ENCODE results near the gene FUT6.
A peak's percentile ranks its signal among the peaks of the same experiment; 100 is the strongest.

Gene FUT6

GRCh38 chr19:5805462-5806132 lies 33.9 kb downstream of the FUT6 start:
- DNase-seq: peak in 4 of 58 donors; percentile 3 to 19 (median 11)

DNA sequence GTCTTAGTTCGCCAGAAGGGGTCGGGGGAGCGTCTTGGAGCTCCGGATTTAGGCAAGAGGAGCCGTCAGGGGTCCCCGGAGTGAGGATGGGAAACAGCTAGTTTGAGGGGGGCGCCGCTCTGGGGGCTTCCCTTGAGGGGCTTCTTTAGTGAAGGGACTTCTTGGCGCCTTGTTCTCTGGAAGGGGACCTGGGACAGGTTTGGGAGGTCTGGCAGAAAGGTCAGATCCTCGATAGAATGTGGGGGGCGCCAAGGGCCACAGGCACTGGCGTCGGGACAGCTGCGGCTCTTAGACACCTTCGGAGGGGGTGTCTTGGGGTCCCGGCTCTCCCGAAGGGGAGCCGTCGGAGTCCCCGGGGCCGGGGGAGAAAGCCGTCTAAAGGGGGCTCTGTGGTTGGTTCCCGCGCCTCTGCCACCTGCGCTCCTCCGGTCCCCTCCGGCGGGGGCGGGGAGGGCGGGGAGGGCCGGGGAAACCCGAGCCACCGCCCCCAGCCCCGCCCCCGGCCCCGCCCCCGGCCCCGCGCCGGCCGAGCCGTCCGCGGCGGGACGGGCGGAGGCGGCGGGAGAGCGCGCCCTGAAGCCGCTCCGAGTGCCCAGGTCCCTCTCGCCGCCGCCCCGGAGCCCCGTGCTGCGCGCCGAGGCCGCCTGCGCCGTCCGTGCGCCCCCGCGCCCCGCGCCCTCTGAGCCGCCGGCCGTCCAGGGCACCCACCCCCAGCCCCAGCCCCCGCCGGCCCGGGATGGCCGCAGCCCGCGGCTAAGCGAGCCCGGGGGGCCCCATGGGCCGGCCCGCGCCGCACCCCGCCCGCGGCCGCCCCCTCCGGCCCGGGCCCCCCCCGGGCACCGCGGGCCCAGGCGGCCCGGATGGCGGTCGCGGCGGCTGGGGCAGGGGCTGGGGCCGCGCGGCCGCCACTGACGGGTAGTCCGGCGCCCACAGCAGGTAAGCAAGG lies 34.7 kb downstream of the FUT6 start, which contains the start of gene NRTN:
Gene NRTN, plus strand, starts transcription at position 552 of the 946 bp plus-strand sequence. CDS start 19,099 bp downstream, outside the sequence.
- no peak for DNase-seq

DNA sequence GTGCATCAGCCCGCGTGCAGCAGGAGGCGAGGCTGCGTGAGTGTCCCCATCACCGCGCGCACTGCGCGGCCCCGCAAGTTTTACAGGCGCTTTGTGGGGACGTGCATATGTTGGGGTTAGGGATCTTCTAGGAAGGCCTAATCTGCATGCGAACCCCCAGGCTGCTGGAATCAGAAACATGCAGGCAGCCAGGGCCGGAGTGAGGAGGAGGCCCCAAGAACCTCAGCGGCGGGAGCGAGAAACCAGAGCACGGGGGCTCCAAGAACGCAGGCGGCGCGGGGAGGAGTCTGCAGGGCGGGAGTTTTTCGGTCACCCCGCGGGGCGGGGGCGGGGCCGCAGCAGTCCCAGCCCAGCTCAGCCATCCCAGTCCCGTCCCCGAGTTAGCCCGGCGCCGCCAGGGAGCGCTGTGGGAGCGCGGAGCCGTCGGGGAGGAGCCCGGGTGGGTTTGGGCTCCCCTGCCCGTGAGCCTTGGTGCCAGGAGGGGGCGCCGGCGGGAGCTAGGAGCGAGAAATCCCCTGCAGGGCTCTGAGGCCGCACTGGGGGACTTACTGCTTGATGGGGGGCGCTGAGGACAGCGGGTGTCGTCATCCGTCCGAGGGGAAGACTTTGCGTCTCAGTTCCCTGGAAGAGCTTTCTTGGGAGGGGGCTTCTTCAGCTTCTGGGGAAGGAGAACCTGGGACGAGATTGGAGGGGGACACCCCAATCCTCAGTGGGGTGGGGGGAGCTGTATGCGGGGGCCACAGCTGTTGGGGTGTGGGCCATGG lies 35.6 kb downstream of the FUT6 start:
- peak in 32 of 58 donors; percentile 4 to 59 (median 26) for DNase-seq

DNA sequence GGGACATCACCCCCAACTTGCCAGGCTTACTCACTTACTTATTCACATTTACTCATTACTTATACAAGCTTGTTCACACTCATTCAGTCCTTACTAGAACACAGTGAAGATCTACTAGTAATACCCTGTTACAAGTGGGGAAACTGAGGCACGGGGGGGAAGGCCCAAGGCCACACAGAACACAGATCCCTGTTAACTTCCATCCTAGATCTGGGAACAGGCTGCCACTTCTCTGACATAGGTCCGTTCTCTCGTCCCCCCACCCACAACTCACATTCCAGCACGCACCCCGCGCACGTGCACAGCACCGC lies 36.1 kb downstream of the FUT6 start:
- no peak for DNase-seq

DNA sequence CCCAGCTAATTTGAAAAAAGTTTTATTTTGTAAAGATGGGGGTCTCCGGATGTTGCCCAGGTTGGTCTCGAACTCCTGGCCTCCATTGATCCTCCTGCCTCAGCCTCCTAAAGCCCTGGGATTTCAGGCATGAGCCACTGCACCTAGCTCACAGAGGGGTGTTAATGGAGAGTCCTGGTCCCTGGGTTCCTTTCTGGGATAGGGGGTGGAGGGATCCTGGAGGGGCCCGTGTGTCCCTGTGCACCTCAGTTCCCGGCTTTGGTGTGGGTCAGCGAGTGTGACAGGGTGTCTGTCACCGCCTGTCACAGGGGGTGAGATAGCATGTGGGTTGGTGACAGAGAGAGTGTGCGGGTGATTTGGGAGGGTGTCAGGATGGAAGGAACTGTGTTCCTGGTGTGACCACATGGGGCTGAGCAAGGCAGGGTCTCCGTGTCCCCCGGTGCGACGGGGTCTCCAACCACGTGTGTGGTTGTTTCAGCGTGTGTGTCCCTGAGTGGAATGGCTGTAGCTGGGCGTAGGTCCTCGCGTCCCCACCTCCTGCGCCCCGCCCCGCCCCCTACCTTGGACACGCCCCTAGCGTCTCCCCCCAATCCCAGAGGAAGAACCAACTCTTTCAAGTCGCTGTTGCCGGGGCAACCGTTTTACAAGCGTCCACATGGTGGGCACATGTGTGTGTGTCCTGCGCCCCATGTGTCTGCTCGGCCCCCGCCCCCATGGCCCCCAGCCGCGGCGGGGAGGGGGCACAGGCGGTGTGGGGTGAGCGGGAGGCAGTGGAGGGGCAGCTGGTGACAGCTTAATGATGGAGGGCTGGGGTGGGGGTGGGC lies 37.5 kb downstream of the FUT6 start:
- no peak for DNase-seq

- no peak for DNase-seq
Measured at GRCh38 chr19:5800361-5801270, 38.9 kb downstream of the FUT6 start.

DNA sequence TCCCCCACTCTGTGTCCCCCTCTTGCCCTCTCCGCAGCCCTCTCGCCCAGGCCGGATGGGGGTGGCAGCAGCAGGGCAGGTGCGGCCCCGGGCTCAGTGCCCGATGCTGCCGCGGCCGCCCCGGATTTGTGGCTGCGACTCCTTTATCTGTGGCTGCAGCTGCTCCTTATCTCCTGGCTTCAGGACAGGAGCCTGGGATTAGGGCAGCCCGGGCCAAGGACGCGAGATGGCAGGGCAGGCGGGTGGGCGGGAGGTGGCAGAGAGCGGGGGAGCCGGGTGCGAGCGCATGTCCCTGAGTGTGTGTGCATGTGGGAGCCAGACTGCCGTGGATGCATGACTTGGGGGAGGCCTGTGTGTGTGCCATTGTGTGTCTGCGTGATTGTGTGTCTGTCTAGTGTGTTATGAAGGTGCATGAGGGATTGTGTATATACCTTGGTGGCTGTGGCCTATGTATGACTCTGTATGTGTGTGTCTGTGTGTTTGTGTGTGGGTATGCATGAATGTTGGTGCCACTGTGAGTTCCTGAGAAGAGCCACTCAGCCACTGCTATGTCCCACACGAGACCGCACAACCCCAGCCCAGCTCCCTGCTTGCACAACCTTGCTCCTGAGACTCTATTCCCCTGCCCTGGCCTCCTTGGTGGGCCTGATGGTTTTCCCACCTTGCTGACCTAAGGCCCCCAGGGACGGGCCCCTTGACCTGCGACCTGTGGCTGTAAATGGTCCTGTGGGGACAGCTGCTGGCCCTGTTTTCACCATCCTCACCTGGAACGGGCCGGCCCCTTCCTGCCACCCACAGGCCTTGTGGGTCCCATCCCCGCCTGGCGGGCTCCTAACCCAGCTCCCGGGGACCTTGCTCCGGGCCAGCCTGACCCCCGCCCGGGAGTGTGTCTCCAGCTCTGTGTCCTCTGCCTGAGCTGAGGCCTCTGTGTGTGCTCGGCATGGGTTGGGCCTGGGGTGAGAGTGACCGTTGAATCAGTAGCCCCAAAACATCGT lies 40.0 kb downstream of the FUT6 start:
- DNase-seq: no peak

DNA sequence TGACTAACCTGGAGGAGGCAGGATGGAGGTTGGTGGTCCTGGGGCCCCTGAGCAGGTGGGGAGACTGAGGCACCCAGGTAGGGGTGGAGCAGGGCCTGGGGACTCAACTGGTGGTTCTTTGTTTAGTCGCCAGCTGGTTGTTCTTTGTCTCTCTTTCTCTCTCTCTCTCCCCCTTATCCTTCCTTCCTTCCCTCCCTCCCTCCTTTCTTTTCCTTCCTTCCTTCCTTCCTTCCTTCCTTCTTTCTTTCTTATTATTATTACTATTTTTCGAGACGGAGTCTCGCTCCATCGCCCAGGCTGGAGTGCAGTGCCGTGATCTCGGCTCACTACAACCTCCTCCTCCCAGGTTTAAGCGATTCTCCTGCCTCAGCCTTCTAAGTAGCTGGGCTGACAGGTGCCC lies 41.3 kb downstream of the FUT6 start:
- DNase-seq: no peak

- DNase-seq: no peak
Measured at GRCh38 chr19:5795382-5795919, 44.1 kb downstream of the FUT6 start.

GRCh38 chr19:5793188-5793587 lies 46.3 kb downstream of the FUT6 start:
- DNase-seq: no peak

GRCh38 chr19:5792224-5792623 lies 47.3 kb downstream of the FUT6 start:
- no peak for DNase-seq

DNA sequence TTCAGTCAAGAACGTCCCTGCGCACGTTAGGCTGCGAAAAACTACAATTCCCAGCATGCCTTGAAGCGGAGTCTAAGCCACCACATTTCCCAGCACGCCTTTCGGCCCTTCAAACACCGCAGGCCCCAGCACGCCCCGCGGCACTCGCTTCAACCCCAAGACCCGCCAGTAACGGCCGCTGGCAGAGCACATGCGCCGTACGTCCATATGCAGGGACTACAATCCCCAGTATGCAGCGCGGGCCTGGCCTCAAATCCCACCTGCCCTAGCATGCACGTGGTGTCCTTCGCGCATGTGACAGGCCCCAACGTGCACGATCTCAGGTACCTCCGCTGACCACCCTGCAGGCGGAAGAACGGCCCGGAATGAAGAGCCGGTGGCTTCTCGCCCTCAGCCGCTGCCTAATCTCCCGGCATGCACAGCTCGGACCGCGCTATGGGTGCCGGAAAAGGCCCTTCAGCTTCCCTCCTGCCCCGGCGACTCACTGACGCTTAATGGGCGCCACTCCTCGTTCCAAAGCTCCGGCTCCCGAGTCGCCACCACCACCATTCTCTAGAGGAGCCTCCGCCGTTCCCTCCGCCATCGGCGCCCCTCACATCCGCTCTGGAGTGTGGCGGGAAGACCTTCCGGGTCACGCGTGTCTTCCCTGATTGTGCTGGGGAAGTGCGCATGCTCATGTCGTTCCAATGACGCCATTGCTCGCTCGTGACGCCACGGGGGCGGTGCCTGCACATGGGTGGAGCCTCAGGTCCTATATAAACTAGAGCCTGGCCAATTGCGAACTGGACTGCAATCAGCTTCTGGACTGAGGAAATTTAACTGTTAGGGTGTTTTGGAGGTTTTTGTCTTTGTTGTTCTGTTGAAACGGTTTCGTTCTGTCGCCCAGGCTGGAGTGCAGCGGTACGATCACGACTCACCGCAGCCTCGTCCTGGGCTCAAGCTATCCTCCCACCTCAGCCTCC lies 48.7 kb downstream of the FUT6 start, which contains the start of gene DUS3L:
Gene DUS3L, minus strand, starts transcription at position 605 of the 962 bp plus-strand sequence. Its CDS starts 22 bp downstream, at position 583.
- DNase-seq: peak; percentile 71 to 98 (median 95)

GRCh38 chr19:5789886-5790558 lies 49.5 kb downstream of the FUT6 start:
- DNase-seq: peak in 2 of 58 donors; percentile 23 to 25

DNA sequence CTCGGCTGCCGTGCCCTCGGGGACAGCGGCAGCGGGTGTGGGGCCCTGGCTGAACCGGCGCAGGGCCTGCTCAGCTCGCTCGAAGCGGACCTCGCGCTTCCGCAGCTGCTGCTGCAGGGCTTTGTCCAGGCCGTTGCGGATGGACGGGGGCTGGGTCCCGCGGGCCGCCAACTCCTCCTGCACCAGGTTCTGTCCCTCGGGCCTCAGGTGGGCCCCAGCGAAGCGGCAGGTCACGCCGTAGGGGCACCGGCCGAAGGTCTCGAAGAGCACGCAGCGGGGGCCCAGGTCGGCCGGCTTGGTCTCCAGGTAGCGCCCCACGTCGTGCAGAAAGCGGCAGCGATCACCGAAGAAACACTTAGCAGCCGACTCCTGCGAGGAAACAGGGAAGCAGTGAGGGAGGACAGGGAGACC lies 50.1 kb downstream of the FUT6 start:
- no peak for DNase-seq

DNA sequence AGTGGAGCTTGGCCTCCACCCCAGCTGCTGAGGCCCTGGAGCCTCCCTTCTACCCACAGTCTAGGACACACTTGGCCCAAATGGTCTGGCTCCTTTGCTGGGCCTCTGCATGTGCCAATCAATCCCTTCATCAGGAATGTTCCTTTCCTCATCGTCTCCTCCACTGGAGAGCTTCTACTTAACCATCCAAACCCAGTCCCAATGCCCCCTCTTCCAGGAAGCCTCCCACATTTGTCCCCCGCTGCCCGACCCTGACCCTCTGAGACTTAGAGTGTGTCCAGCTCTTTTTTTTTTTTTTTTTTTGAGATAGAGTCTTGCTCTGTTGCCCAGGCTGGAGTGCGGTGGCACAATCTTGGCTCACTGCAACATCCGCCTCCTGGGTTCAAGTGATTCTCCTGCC lies 51.1 kb downstream of the FUT6 start:
- DNase-seq: no peak
